ENCODE data around the gene C11orf24. TPM values are rescaled to one million over a fixed set of nuclear protein-coding genes. Genes with fewer than 3 reads are reported as not detected.

C11orf24 gene
- total and polyA plus RNA-seq, 2 donors (not counting 1 experiment from before 2014, with no cell fraction given): 88.6 to 94.2 TPM

DNA sequence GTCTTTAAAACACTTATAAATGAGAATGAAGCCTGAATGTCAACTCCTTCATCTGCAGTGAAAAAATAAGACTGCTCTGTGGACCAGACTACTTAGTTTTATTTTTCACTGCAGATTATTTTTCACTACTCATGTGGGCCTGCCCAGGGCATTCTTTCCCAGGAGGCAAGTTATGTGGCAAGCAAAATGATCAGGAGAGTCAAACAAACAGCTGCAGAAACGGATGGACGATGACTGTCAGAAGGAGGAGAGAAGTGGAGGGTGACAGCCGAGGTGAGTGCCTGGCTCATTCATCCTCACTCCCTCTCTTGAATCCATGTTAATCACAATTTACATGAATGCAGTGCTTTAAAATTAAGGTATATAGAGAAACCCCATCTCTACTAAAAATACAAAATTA lies 34.9 kb upstream of the C11orf24 start:
- peaks cover 13% of the 10 kb centered on the region for H3K4me1 Mint-ChIP-seq
- DNase-seq: no peak
- Histone ChIP-seq H3K9ac (ENCODE audit: low read length) (no peak overlapping the region), H3K4me1 (ENCODE audit: control insufficient read depth in 2 of 2, insufficient read depth in 2 of 2, low read length in 2 of 2) (peaks cover 0 to 18% of the 10 kb centered on the region in 2 donors), H2AFZ (ENCODE audit: insufficient read depth, low read depth, low read length, poor library complexity, severe bottlenecking) (no peak overlapping the region), H3K36me3 (replicated peaks in 1 of 2; ENCODE audit: control extremely low read depth in 1 of 2, control insufficient read depth in 1 of 2, extremely low read depth in 1 of 2, insufficient read depth in 2 of 2, low read length in 1 of 2) (no peaks in the 10 kb centered on the region), H3K9me3 (ENCODE audit: control extremely low read depth in 1 of 3, control insufficient read depth in 2 of 3, insufficient read depth in 1 of 3, low read length in 2 of 3) (peaks cover 0 to 8% (median 6%) of the 10 kb centered on the region in 3 donors), H4K20me1 (ENCODE audit: control insufficient read depth, insufficient read depth, low read length, poor library complexity, severe bottlenecking) (no peaks in the 10 kb centered on the region), H3K79me2 (ENCODE audit: control insufficient read depth, insufficient read depth, low read length) (no peaks in the 10 kb centered on the region), H3K27me3 (replicated peaks in 1 of 4; ENCODE audit: control extremely low read depth in 1 of 4, control insufficient read depth in 3 of 4, insufficient read depth in 4 of 4, low read length in 3 of 4) (peaks cover 0 to 4% (median 0%) of the 10 kb centered on the region in 4 experiments), H3K4me3 (ENCODE audit: control extremely low read depth in 1 of 5, extremely low read depth in 1 of 5, insufficient read depth in 1 of 5, low read depth in 2 of 5, low read length in 4 of 5) (no peak overlapping the region), H3K4me2 (replicated peaks; ENCODE audit: low read depth, low read length, poor library complexity, severe bottlenecking) (no peak overlapping the region), H3K27ac (ENCODE audit: low read length in 2 of 2) (no peak overlapping the region)
- POLR2A ChIA-PET: no interaction called here
- no CpG with 5 or more reads among the region's 3 CpGs for WGBS (ENCODE audit: insufficient coverage)
- H3K9me3 Mint-ChIP-seq (ENCODE audit: insufficient read depth): no peaks in the 10 kb centered on the region
- H3K4me3 Mint-ChIP-seq: no peak overlapping the region
- intact Hi-C loops (cut with micrococcal nuclease): no loop called here
- H3K27ac Mint-ChIP-seq: no peak overlapping the region
- ATAC-seq (ENCODE audit: low read depth): no peak
- H3K27me3 Mint-ChIP-seq: no peaks in the 10 kb centered on the region
- TF ChIP-seq EZH2 (IDR thresholded peaks at IDR 0.05; ENCODE audit: borderline replicate concordance, insufficient read depth, low read depth, low read length, poor library complexity, severe bottlenecking): no peak
- TF ChIP-seq, protein P1, sequence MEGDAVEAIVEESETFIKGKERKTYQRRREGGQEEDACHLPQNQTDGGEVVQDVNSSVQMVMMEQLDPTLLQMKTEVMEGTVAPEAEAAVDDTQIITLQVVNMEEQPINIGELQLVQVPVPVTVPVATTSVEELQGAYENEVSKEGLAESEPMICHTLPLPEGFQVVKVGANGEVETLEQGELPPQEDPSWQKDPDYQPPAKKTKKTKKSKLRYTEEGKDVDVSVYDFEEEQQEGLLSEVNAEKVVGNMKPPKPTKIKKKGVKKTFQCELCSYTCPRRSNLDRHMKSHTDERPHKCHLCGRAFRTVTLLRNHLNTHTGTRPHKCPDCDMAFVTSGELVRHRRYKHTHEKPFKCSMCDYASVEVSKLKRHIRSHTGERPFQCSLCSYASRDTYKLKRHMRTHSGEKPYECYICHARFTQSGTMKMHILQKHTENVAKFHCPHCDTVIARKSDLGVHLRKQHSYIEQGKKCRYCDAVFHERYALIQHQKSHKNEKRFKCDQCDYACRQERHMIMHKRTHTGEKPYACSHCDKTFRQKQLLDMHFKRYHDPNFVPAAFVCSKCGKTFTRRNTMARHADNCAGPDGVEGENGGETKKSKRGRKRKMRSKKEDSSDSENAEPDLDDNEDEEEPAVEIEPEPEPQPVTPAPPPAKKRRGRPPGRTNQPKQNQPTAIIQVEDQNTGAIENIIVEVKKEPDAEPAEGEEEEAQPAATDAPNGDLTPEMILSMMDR (IDR thresholded peaks at IDR 0.05): no peak
- CTCF ChIA-PET: no interaction called here

DNA sequence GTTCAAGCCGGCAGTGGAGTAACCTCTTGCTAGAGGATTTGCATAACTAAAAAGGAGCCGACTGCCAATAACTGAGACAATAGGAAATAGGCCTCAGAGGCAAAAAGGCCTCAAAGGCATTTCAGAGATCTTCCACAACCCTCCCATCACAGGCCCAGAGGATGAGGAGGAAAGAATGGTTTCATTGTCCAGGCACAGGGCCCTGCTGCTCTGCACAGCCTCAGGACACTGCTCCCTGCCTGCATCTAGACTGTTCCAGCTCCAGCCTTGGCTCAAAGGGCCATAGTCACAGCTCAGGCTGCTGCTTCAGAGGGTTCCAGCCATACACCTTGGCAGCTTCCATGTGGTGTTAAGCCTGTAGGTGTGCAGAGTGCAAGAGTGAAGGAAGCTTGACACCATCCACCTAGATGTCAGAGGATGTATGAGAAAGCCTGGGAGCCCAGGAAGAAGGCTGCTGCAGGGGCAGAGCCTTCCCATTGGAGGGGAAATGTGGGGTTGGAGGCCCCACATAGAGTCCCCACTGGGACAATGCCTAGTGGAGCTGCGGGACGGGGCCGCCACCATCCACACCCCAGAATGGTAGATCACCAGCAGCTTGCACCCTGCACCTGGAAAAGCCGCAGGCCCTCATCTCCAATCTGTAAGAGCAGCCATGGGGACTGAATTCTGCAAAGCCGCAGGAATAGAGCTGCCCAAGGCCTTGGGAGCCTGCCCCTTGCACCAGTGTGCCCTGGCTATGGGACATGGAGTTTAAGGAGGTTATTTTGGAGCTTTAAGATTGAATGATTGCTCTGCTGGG lies 32.4 kb upstream of the C11orf24 start:
- H3K27ac ChIP-seq (ENCODE audit: low read length in 2 of 2): no peak overlapping the region
- H2AFZ ChIP-seq (ENCODE audit: insufficient read depth, low read depth, low read length, poor library complexity, severe bottlenecking): no peak overlapping the region
- no peak overlapping the region for H3K4me3 Mint-ChIP-seq
- ChIA-PET POLR2A (no interaction called here), CTCF (interaction anchor here (0.9 to 10.2 kb wide), 6 partner anchors 30 to 106 kb away, joined by 3 to 427 read pairs (median 4); no protein-coding TSS in a partner anchor)
- H3K9me3 Mint-ChIP-seq (ENCODE audit: insufficient read depth): no peaks in the 10 kb centered on the region
- no peak overlapping the region for H3K9ac ChIP-seq (ENCODE audit: low read length)
- WGBS (ENCODE audit: insufficient coverage): 93% methylated on average over 7 of the region's 7 CpGs
- H3K27ac Mint-ChIP-seq: no peak overlapping the region
- no peaks in the 10 kb centered on the region for H3K36me3 ChIP-seq (replicated peaks in 1 of 2; ENCODE audit: control extremely low read depth in 1 of 2, control insufficient read depth in 1 of 2, extremely low read depth in 1 of 2, insufficient read depth in 2 of 2, low read length in 1 of 2)
- no peak for DNase-seq
- no peak overlapping the region for H3K4me2 ChIP-seq (replicated peaks; ENCODE audit: low read depth, low read length, poor library complexity, severe bottlenecking)
- intact Hi-C loops (cut with micrococcal nuclease): no loop called here
- H3K4me1 Mint-ChIP-seq: peaks cover 11% of the 10 kb centered on the region
- H3K27me3 ChIP-seq (replicated peaks in 1 of 4; ENCODE audit: control extremely low read depth in 1 of 4, control insufficient read depth in 3 of 4, insufficient read depth in 4 of 4, low read length in 3 of 4): no peaks in the 10 kb centered on the region
- peaks cover 0 to 18% of the 10 kb centered on the region in 2 donors for H3K4me1 ChIP-seq (ENCODE audit: control insufficient read depth in 2 of 2, insufficient read depth in 2 of 2, low read length in 2 of 2)
- H3K79me2 ChIP-seq (ENCODE audit: control insufficient read depth, insufficient read depth, low read length): no peaks in the 10 kb centered on the region
- no peak overlapping the region for H3K4me3 ChIP-seq (ENCODE audit: control extremely low read depth in 1 of 5, extremely low read depth in 1 of 5, insufficient read depth in 1 of 5, low read depth in 2 of 5, low read length in 4 of 5)
- peaks cover 0 to 8% (median 6%) of the 10 kb centered on the region in 3 donors for H3K9me3 ChIP-seq (ENCODE audit: control extremely low read depth in 1 of 3, control insufficient read depth in 2 of 3, insufficient read depth in 1 of 3, low read length in 2 of 3)
- no peaks in the 10 kb centered on the region for H3K27me3 Mint-ChIP-seq
- ATAC-seq (ENCODE audit: low read depth): no peak
- TF ChIP-seq, protein P1 (IDR thresholded peaks at IDR 0.05): no peak
- no peak for TF ChIP-seq EZH2 (IDR thresholded peaks at IDR 0.05; ENCODE audit: borderline replicate concordance, insufficient read depth, low read depth, low read length, poor library complexity, severe bottlenecking)
- H4K20me1 ChIP-seq (ENCODE audit: control insufficient read depth, insufficient read depth, low read length, poor library complexity, severe bottlenecking): no peaks in the 10 kb centered on the region
